Measurements from ENCODE around the gene RBBP5.
A peak's percentile ranks its signal among the peaks of the same experiment; 100 is the strongest.

RBBP5 gene

GRCh38 chr1:205061665-205062069 lies 60.1 kb downstream of the RBBP5 start:
- peak; percentile 98 for TF ChIP-seq CTCF (IDR thresholded peaks at IDR 0.05; ENCODE audit: low read depth, low read length)
- no peaks in the 10 kb centered on the region for H3K27me3 ChIP-seq

GRCh38 chr1:205061227-205061626 lies 60.6 kb downstream of the RBBP5 start:
- no peak for DNase-seq
- Histone ChIP-seq H3K36me3 (no peaks in the 10 kb centered on the region), H3K4me1 (no peaks in the 10 kb centered on the region), H3K27me3 (no peaks in the 10 kb centered on the region), H3K9me3 (no peaks in the 10 kb centered on the region), H3K4me3 (ENCODE audit: low read depth, low read length) (no peak overlapping the region)
- no peak for TF ChIP-seq CTCF (IDR thresholded peaks at IDR 0.05; ENCODE audit: low read depth, low read length)

More at GRCh38 chr1:205061665-205062069, 60.1 kb downstream of the RBBP5 start:
- Histone ChIP-seq H3K4me3 (ENCODE audit: low read depth, low read length) (no peak overlapping the region), H3K4me1 (no peaks in the 10 kb centered on the region), H3K36me3 (no peaks in the 10 kb centered on the region), H3K9me3 (no peaks in the 10 kb centered on the region)
- DNase-seq: peak; percentile 84

DNA sequence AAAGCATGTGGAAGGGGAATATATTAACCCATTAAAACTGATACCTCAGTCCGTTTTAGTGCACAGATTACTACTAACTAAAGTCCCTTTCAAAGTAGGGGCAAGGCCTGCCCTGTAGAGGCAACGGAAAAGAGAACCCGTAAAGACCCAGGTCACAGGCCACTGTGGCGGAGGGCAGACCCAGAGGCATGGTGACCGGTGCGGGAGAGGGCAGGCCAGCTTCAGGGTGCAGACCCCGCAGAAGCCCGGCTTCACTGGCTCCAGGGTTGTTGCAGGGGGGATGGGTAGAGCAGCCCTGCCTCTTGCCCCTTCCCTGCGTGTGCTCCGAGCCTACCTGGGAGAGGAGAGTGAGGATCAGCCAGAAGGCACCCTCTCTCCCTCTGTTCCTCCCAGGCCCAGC lies 61.0 kb downstream of the RBBP5 start:
- Histone ChIP-seq H3K36me3 (no peaks in the 10 kb centered on the region), H3K27me3 (no peaks in the 10 kb centered on the region), H3K4me1 (no peaks in the 10 kb centered on the region), H3K4me3 (ENCODE audit: low read depth, low read length) (no peak overlapping the region), H3K9me3 (no peaks in the 10 kb centered on the region)
- TF ChIP-seq CTCF (IDR thresholded peaks at IDR 0.05; ENCODE audit: low read depth, low read length): no peak
- DNase-seq: no peak

DNA sequence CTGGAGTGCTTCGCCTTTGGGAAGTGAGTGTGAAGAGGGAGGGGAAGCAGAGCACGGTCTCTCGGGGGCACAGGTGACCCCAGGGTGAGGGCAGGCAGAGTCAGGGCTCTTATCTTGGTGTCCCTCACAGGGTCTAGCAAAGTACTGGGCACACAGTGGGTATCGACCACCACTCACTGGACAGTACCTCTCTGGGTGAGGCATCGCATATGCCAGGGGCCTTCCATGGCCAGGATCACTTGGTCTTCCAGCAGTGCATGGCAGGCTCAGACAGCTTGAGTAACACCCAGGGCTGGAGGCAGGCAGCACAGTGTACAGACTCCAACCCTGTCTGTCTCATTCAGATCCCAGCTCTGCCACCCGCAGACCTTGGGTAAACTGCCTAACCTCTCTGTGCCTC lies 62.1 kb downstream of the RBBP5 start:
- Histone ChIP-seq H3K4me1 (no peaks in the 10 kb centered on the region), H3K36me3 (no peaks in the 10 kb centered on the region), H3K27me3 (no peaks in the 10 kb centered on the region), H3K4me3 (ENCODE audit: low read depth, low read length) (no peak overlapping the region), H3K9me3 (no peaks in the 10 kb centered on the region)
- no peak for TF ChIP-seq CTCF (IDR thresholded peaks at IDR 0.05; ENCODE audit: low read depth, low read length)
- no peak for DNase-seq

- Histone ChIP-seq H3K4me1 (no peaks in the 10 kb centered on the region), H3K9me3 (no peaks in the 10 kb centered on the region), H3K36me3 (no peaks in the 10 kb centered on the region), H3K27me3 (no peaks in the 10 kb centered on the region), H3K4me3 (ENCODE audit: low read depth, low read length) (no peak overlapping the region)
- no peak for DNase-seq
- TF ChIP-seq CTCF (IDR thresholded peaks at IDR 0.05; ENCODE audit: low read depth, low read length): no peak
Observed at GRCh38 chr1:205058853-205059252, 62.9 kb downstream of the RBBP5 start.

DNA sequence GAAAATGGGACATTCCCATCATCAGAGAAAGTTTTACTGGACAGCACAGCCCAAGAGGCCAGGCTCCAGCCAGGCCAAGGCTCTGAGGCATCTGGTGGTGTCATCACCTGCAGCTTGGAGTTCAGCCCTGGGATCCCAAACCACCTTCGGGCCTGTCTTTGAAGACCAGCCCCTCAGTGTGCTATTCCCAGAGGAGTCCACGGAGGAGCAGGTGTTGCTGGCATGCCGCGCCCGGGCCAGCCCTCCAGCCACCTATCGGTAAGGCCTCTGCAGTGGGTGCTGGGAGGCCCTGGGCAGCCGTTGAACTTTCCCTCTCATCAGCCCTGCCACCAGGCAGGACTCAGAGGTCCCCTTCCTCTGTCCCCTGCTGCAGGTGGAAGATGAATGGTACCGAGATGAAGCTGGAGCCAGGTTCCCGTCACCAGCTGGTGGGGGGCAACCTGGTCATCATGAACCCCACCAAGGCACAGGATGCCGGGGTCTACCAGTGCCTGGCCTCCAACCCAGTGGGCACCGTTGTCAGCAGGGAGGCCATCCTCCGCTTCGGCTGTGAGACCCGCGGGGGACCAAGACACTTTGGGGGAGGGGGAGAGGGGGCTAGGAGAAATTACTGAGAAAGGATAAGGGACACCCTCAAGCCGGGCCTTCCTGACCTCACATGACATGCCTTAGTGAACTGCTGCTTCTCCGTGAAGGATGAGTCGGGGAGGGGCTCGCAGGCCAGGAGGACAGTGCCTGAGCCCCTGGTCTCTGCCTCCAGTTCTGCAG lies 63.8 kb downstream of the RBBP5 start:
- no peaks in the 10 kb centered on the region for H3K27me3 ChIP-seq
- H3K36me3 ChIP-seq: no peaks in the 10 kb centered on the region
- no peaks in the 10 kb centered on the region for H3K9me3 ChIP-seq
- no peaks in the 10 kb centered on the region for H3K4me1 ChIP-seq
- no peak overlapping the region for H3K4me3 ChIP-seq (ENCODE audit: low read depth, low read length)
- no peak for TF ChIP-seq CTCF (IDR thresholded peaks at IDR 0.05; ENCODE audit: low read depth, low read length)
- DNase-seq: no peak
